Subcutaneous adipose tissue (tissue), 4 donors: Measurements from ENCODE around the gene EFCAB6. TPM values are rescaled to one million over a fixed set of nuclear protein-coding genes. Genes with fewer than 3 reads are reported as not detected.

Experiments
- CTCF ChIP-seq: fragments of 450-650 bp; IDR thresholded peaks from one replicate; pipeline ENCODE4 v1.5.1; 2016; ENCODE audit warnings: low read depth, mild to moderate bottlenecking, control low read depth, antibody characterized with exemption, moderate library complexity
- total RNA-seq, 4 donors: library from RNA; depleted of rRNA; stranded (reverse); fragments of >200 nt; gene quantifications; one replicate each; pipeline ENCODE4 v1.1.0, GENCODE V29; 2016

Gene EFCAB6, protein sequence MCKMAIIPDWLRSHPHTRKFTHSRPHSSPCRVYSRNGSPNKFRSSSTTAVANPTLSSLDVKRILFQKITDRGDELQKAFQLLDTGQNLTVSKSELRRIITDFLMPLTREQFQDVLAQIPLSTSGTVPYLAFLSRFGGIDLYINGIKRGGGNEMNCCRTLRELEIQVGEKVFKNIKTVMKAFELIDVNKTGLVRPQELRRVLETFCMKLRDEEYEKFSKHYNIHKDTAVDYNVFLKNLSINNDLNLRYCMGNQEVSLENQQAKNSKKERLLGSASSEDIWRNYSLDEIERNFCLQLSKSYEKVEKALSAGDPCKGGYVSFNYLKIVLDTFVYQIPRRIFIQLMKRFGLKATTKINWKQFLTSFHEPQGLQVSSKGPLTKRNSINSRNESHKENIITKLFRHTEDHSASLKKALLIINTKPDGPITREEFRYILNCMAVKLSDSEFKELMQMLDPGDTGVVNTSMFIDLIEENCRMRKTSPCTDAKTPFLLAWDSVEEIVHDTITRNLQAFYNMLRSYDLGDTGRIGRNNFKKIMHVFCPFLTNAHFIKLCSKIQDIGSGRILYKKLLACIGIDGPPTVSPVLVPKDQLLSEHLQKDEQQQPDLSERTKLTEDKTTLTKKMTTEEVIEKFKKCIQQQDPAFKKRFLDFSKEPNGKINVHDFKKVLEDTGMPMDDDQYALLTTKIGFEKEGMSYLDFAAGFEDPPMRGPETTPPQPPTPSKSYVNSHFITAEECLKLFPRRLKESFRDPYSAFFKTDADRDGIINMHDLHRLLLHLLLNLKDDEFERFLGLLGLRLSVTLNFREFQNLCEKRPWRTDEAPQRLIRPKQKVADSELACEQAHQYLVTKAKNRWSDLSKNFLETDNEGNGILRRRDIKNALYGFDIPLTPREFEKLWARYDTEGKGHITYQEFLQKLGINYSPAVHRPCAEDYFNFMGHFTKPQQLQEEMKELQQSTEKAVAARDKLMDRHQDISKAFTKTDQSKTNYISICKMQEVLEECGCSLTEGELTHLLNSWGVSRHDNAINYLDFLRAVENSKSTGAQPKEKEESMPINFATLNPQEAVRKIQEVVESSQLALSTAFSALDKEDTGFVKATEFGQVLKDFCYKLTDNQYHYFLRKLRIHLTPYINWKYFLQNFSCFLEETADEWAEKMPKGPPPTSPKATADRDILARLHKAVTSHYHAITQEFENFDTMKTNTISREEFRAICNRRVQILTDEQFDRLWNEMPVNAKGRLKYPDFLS (N-terminal part only)
- total RNA-seq: 1 to 10 TPM; 2.1 to 4.0 (median 2.4) TPM

GRCh38 chr22:43812149-43812842 lies at the start of gene EFCAB6:
Gene EFCAB6, minus strand, starts transcription at chr22:43812305. Its CDS starts 29,987 bp downstream, at chr22:43782318.
- no peak for TF ChIP-seq CTCF

GRCh38 chr22:43861529-43861928 lies 49.4 kb upstream of the EFCAB6 start:
- TF ChIP-seq CTCF: no peak

DNA sequence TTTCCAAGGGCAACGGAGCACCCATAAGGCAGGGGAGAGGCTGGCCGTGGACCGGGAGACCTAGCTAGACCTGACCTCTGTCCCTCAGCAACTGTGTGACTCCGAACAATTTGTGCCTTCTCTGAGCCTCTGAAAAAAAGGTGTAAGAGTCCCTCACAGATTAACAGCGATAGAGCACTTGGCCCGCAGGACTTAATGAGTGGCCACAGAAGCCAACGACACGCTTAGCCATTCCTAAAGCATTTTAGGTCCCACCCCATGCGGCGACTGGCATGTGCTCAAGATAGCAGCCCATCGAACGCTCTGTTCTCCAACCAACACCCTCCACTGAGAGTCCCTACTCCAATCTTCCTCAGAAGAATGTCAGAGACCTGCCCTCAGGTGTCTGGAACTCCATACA lies 48.7 kb upstream of the EFCAB6 start:
- no peak for TF ChIP-seq CTCF

GRCh38 chr22:43860126-43860525 lies 48.0 kb upstream of the EFCAB6 start:
- TF ChIP-seq CTCF: no peak

DNA sequence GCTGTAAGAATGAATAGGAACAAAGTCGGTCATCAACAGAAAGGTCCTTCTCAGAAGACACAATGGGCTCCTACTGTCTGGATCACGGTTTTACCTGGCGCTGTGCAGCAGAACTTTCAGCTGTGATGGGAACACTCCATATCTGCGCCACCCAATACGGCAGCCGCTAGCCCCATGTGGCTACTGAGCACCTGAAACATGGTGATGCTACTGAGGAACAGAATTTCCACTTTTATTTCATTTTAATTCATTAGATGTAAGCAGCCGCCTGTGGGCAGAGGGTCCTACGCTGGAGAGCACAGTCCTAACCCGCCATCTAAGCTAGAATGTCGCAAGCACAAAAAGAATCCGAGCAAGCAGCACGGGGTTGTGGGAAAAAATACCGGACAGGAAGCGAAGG lies 47.5 kb upstream of the EFCAB6 start:
- no peak for TF ChIP-seq CTCF

DNA sequence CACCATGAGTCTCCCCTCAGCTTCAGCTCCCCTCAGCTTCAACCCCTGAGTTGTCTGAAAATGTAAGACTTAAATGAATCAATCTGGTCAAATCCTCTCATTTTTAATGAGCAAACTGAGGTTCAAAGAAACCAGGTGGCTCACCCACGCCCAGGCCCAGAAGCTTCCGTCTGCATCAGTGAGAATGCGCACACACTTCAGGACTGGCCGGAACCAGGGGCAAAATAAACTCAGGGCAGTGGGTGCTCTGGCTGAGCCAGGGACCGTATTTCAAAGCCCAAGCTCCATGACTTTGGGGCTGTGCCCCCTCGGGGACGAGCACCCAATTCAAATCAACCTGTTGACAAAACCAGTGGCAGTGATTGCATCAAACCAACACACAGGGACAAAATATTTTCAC lies 47.1 kb upstream of the EFCAB6 start:
- no peak for TF ChIP-seq CTCF
